CD8-positive, alpha-beta memory T cell (primary cell): ENCODE data around the gene PSMA4. TPM values are rescaled to one million over a fixed set of nuclear protein-coding genes. Genes with fewer than 3 reads are reported as not detected.
A peak's percentile ranks its signal among the peaks of the same experiment; 100 is the strongest.
"Not testable (repeated sequence)": the region's sequence is repeated elsewhere in the genome, so short reads cannot be mapped to it uniquely, and the experiment has no call there.

Source experiments
- CTCF ChIA-PET: fragments of 350-600 bp; sonication (Branson Sonifier 250); formaldehyde crosslinking; loops from one replicate; lab custom pipeline; 2021; ENCODE audit warnings: antibody characterized with exemption; lab: Charles Lee
- POLR2A ChIA-PET: fragments of 350-600 bp; sonication (Branson Sonifier 250); formaldehyde crosslinking; loops from one replicate; lab custom pipeline; 2021; ENCODE audit warnings: antibody characterized with exemption; lab: Charles Lee
- DNase-seq, 5 donors: peaks; one replicate each; pipeline versions ENCODE4 v3.0.0 to v3.0.0-alpha.2; 2020 to 2022; ENCODE audit warnings: mixed read lengths in 1 of 5
- H3K27ac ChIP-seq: one replicate; pipeline ENCODE4 v1.7.0; 2013; ENCODE audit warnings: low read depth, mild to moderate bottlenecking, low read length, moderate library complexity
- H3K27me3 ChIP-seq: 2 replicates; pipeline ENCODE4 v1.7.0; 2013; ENCODE audit warnings: low read length, mild to moderate bottlenecking; ENCODE audit not compliant: insufficient read depth, poor library complexity, severe bottlenecking
- H3K36me3 ChIP-seq: 2 replicates; pipeline ENCODE4 v1.7.0; 2013; ENCODE audit warnings: mild to moderate bottlenecking, low read length, moderate library complexity; ENCODE audit not compliant: insufficient read depth
- H3K4me1 ChIP-seq: 2 replicates; pipeline ENCODE4 v1.7.0; 2013; ENCODE audit warnings: mild to moderate bottlenecking, low read length, moderate library complexity; ENCODE audit not compliant: insufficient read depth
- H3K4me3 ChIP-seq: 2 replicates; pipeline ENCODE4 v1.7.0; 2013; ENCODE audit warnings: mild to moderate bottlenecking, low read length
- H3K9me3 ChIP-seq: 2 replicates; pipeline ENCODE4 v1.7.0; 2013; ENCODE audit warnings: mild to moderate bottlenecking, low read length
- H3K27ac Mint-ChIP-seq, 8 donors: one replicate each; pipeline ENCODE4 v1.8.0; 2020 to 2021; ENCODE audit warnings: mixed read lengths in 8 of 8, mild to moderate bottlenecking in 6 of 8, inconsistent platforms in 3 of 8, moderate library complexity in 3 of 8
- H3K27me3 Mint-ChIP-seq, 2 donors: one replicate each; pipeline ENCODE4 v1.8.0; 2020 to 2021; ENCODE audit warnings: mixed read lengths in 2 of 2, mild to moderate bottlenecking in 1 of 2, moderate library complexity in 1 of 2
- H3K36me3 Mint-ChIP-seq, 3 donors: one replicate each; pipeline ENCODE4 v1.8.0; 2020 to 2021; ENCODE audit warnings: mixed read lengths in 3 of 3, inconsistent platforms in 1 of 3, mild to moderate bottlenecking in 1 of 3
- H3K4me1 Mint-ChIP-seq, 3 donors: one replicate each; pipeline ENCODE4 v1.8.0; 2020 to 2021; ENCODE audit warnings: mixed read lengths in 3 of 3, inconsistent platforms in 1 of 3, mild to moderate bottlenecking in 1 of 3
- H3K4me3 Mint-ChIP-seq, 7 donors: one replicate each; pipeline ENCODE4 v1.8.0; 2020 to 2021; ENCODE audit warnings: mixed read lengths in 7 of 7, mild to moderate bottlenecking in 6 of 7, moderate library complexity in 4 of 7, inconsistent platforms in 2 of 7
- H3K9me3 Mint-ChIP-seq, 5 donors: one replicate each; pipeline ENCODE4 v1.8.0; 2020 to 2022; ENCODE audit warnings: mixed read lengths in 5 of 5, mild to moderate bottlenecking in 3 of 5, moderate library complexity in 2 of 5, inconsistent platforms in 1 of 5
- polyA plus RNA-seq: library from polyadenylated mRNA; unstranded; fragments of 300-500 nt; fragmentation: Illumina TruSeq; gene quantifications from one replicate; pipeline ENCODE4 v1.2.3, GENCODE V29; 2021
- total RNA-seq, 2 experiments: library from RNA; stranded (reverse); gene quantifications; one replicate each; pipeline ENCODE4 v1.2.3, GENCODE V29; 2021

Gene PSMA4
- total and polyA plus RNA-seq, 3 experiments from 2014 or later, result 228 to 239 (median 232) TPM

DNA sequence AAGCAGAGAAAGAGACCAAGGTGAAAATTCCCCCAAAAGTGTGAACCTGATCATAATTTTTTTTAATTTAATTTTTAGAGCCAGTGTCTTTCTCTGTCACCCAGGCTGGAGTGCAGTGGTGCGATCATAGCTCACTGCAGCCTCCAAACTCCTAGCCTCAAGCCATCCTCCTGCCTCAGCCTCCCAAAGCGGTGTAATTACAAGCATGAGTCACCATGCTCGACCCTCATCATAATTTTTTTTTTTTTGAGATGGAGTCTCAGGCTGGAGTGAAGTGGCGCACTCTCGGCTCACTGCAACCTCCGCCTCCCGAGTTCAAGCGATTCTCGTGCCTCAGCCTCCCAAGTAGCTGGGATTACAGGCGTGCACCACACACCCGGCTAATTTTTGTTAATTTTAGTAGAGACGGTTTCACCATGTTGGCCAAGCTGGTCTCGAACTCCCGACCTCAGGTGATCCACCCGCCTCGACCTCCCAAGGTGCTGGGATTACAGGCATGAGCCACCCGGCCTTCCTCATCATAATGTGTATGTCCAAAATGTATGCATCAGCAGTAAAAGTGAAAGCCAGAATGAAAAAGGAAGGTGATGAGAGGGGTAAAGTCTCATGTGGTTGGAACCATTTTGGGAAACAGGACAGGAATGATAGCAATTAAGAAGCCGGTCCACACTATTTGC is 642 bp upstream of the PSMA4 start:
- Mint-ChIP-seq H3K27ac (peak overlapping the region; percentile 94 to 100 (median 99)), H3K36me3 (peaks cover 0 to 42% (median 10%) of the 10 kb centered on the region in 3 donors), H3K4me3 (peak overlapping the region; percentile 89 to 99 (median 93)), H3K4me1 (peaks cover 30 to 38% (median 37%) of the 10 kb centered on the region in 3 donors)
- not testable (repeated sequence) for H3K36me3 ChIP-seq, H3K9me3 Mint-ChIP-seq, H3K27me3 ChIP-seq, DNase-seq, H3K9me3 ChIP-seq, H3K27me3 Mint-ChIP-seq
- ChIA-PET CTCF (interaction anchor here (0.9 to 1.2 kb wide), 2 partner anchors 31 to 409 kb away, joined by 3 to 5 read pairs; partner anchors contain the start of gene CIB2), POLR2A (interaction anchor here (0.7 to 2.1 kb wide), 6 partner anchors 9 to 107 kb away, joined by 3 to 17 read pairs (median 7); partner anchors contain the start of genes CHRNA5, HYKK and IREB2)
- peaks cover 20% of the 10 kb centered on the region for H3K4me1 ChIP-seq
- peak overlapping the region; percentile 98 for H3K27ac ChIP-seq
- peak overlapping the region; percentile 98 for H3K4me3 ChIP-seq

- peaks cover 0 to 55% (median 12%) of the 10 kb centered on the region in 3 donors for H3K36me3 Mint-ChIP-seq
- H3K9me3 ChIP-seq, result no peaks in the 10 kb centered on the region
- POLR2A ChIA-PET, result interaction anchor here (0.5 to 2.1 kb wide), 7 partner anchors 11 to 277 kb away, joined by 3 to 17 read pairs (median 7); partner anchors contain the start of genes CHRNA5, DNAJA4, HYKK and IREB2
- H3K27ac ChIP-seq, result peak overlapping the region; percentile 98
- H3K4me3 ChIP-seq, result peak overlapping the region; percentile 98
- CTCF ChIA-PET, result interaction anchor here (0.9 to 1.3 kb wide), 4 partner anchors 8 to 410 kb away, joined by 3 to 5 read pairs (median 4); partner anchors contain the start of gene CIB2
- peaks cover 20% of the 10 kb centered on the region for H3K4me1 ChIP-seq
- H3K4me1 Mint-ChIP-seq, result peaks cover 30 to 48% (median 39%) of the 10 kb centered on the region in 3 donors
- H3K27me3 Mint-ChIP-seq, result peaks cover 0 to 6% of the 10 kb centered on the region in 2 donors
- no peaks in the 10 kb centered on the region for H3K27me3 ChIP-seq
- H3K36me3 ChIP-seq, result peaks cover 18% of the 10 kb centered on the region
- peak in 2 of 5 donors; percentile 6 to 15 for DNase-seq
- H3K4me3 Mint-ChIP-seq, result peak overlapping the region; percentile 89 to 99 (median 93)
- H3K9me3 Mint-ChIP-seq, result no peaks in the 10 kb centered on the region
- peak overlapping the region; percentile 94 to 100 (median 99) for H3K27ac Mint-ChIP-seq
Measured at GRCh38 chr15:78540871-78541743, 863 bp downstream of the PSMA4 start.

- Mint-ChIP-seq H3K9me3 (no peaks in the 10 kb centered on the region), H3K27ac (peak overlapping the region; percentile 94 to 100 (median 99)), H3K27me3 (peaks cover 0 to 6% of the 10 kb centered on the region in 2 donors), H3K4me3 (peak overlapping the region; percentile 89 to 99 (median 93)), H3K36me3 (peaks cover 0 to 60% (median 12%) of the 10 kb centered on the region in 3 donors), H3K4me1 (peaks cover 30 to 48% (median 39%) of the 10 kb centered on the region in 3 donors)
- POLR2A ChIA-PET, result interaction anchor here (2.1 kb wide), 1 partner anchor 34 kb away, joined by 8 read pairs; the partner anchor contains the start of gene HYKK
- Histone ChIP-seq H3K4me1 (peaks cover 20% of the 10 kb centered on the region), H3K27ac (peak overlapping the region; percentile 98), H3K36me3 (peaks cover 21% of the 10 kb centered on the region), H3K9me3 (no peaks in the 10 kb centered on the region), H3K27me3 (no peaks in the 10 kb centered on the region), H3K4me3 (peak overlapping the region; percentile 98)
- CTCF ChIA-PET, result interaction anchor here (1.1 to 1.3 kb wide), 2 partner anchors 9 to 74 kb away, joined by 3 to 4 read pairs; no protein-coding TSS in a partner anchor
- DNase-seq, result no peak
Measured at GRCh38 chr15:78541744-78542034, 1.4 kb downstream of the PSMA4 start.

DNA sequence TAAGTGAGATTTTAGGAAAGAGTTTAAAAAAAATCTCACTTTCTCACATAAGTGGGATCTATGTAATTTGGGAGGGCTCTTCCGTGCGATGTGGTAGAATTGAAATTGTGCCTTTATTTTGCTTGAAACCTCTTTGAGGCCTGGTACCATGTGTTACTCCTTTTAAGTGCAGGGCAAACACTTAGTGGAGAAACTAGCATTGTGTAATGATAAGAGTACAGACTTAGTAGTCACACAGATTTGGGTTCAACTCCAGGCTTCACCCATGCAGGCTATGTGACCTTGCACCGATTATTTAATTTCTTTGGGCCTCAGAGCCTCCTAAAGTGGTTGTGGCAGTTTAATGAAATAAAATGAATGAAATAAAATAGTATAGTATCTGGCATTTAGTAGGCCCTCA is 2.4 kb downstream of the PSMA4 start:
- H3K9me3 ChIP-seq, result no peaks in the 10 kb centered on the region
- DNase-seq, result no peak
- no peaks in the 10 kb centered on the region for H3K9me3 Mint-ChIP-seq
- peaks cover 20% of the 10 kb centered on the region for H3K4me1 ChIP-seq
- peaks cover 0 to 68% (median 12%) of the 10 kb centered on the region in 3 donors for H3K36me3 Mint-ChIP-seq
- peaks cover 0 to 6% of the 10 kb centered on the region in 2 donors for H3K27me3 Mint-ChIP-seq
- H3K27ac Mint-ChIP-seq, result peak overlapping the region in 6 of 8 donors; percentile 72 to 100 (median 96)
- H3K27ac ChIP-seq, result no peak overlapping the region
- ChIA-PET CTCF (no interaction called here), POLR2A (no interaction called here)
- H3K4me3 Mint-ChIP-seq, result peak overlapping the region in 6 of 7 donors; percentile 44 to 97 (median 90)
- peaks cover 30 to 48% (median 39%) of the 10 kb centered on the region in 3 donors for H3K4me1 Mint-ChIP-seq
- H3K36me3 ChIP-seq, result peaks cover 29% of the 10 kb centered on the region
- no peaks in the 10 kb centered on the region for H3K27me3 ChIP-seq
- no peak overlapping the region for H3K4me3 ChIP-seq

GRCh38 chr15:78550194-78550593 is 9.9 kb downstream of the PSMA4 start:
- peaks cover 4 to 61% (median 23%) of the 10 kb centered on the region in 3 donors for H3K36me3 Mint-ChIP-seq

DNA sequence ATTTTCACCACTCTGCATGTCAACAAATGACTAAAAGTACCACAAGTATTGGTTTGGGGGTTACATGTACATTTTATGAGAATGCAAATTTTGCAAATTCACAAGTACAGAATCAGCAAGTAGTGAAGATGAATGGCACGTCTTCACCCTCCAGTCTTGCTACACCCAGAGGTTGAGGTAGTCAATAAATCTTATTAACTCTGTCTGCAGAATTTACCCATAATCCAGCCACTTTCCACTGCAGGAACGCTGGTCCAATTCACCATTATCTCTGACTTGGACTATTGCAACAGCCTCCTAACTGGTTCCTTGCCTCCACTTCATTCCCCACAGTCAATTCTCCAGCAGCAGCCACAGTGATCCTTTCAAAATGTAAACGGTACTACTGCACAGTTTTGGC is 10.6 kb downstream of the PSMA4 start:
- Mint-ChIP-seq H3K9me3 (no peaks in the 10 kb centered on the region), H3K4me3 (no peak overlapping the region), H3K4me1 (no peaks in the 10 kb centered on the region), H3K36me3 (peaks cover 4 to 55% (median 21%) of the 10 kb centered on the region in 3 donors), H3K27ac (no peak overlapping the region), H3K27me3 (peaks cover 0 to 1% of the 10 kb centered on the region in 2 donors)
- Histone ChIP-seq H3K36me3 (peaks cover 24% of the 10 kb centered on the region), H3K27me3 (no peaks in the 10 kb centered on the region), H3K4me3 (no peak overlapping the region), H3K27ac (no peak overlapping the region), H3K9me3 (no peaks in the 10 kb centered on the region), H3K4me1 (no peaks in the 10 kb centered on the region)
- no peak for DNase-seq
- POLR2A ChIA-PET, result no interaction called here
- CTCF ChIA-PET, result no interaction called here

More at GRCh38 chr15:78550194-78550593, 9.9 kb downstream of the PSMA4 start:
- peaks cover 0 to 1% of the 10 kb centered on the region in 2 donors for H3K27me3 Mint-ChIP-seq
- POLR2A ChIA-PET, result no interaction called here
- H3K27ac ChIP-seq, result no peak overlapping the region
- H3K36me3 ChIP-seq, result peaks cover 31% of the 10 kb centered on the region
- DNase-seq, result no peak
- no peaks in the 10 kb centered on the region for H3K9me3 ChIP-seq
- CTCF ChIA-PET, result no interaction called here
- peaks cover 0 to 6% (median 0%) of the 10 kb centered on the region in 3 donors for H3K4me1 Mint-ChIP-seq
- no peak overlapping the region for H3K4me3 Mint-ChIP-seq
- peak overlapping the region in 2 of 8 donors; percentile 17 to 23 for H3K27ac Mint-ChIP-seq
- no peak overlapping the region for H3K4me3 ChIP-seq
- H3K4me1 ChIP-seq, result no peaks in the 10 kb centered on the region
- H3K9me3 Mint-ChIP-seq, result no peaks in the 10 kb centered on the region
- no peaks in the 10 kb centered on the region for H3K27me3 ChIP-seq

DNA sequence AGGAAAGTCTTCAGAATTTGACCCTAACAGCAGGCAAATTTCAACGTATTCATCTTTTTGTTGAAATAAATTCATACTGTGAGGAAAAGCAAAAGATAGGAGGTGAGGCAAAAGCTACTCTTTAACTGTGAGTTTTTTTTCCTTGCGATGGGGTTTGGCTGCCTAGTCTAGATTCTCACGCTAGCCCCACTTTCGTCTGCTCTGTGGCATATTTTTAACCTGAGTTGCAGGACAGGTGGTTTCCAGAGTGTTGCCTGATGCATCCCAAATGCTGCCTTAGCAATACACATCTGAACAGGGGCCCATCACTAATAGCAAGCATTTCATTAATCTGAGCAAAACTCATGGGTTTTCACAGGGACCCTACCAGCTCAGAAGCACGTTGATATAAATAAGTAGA is 11.7 kb downstream of the PSMA4 start:
- no peak overlapping the region for H3K4me3 Mint-ChIP-seq
- H3K27ac Mint-ChIP-seq, result no peak overlapping the region
- H3K4me3 ChIP-seq, result no peak overlapping the region
- H3K27ac ChIP-seq, result no peak overlapping the region
- H3K4me1 Mint-ChIP-seq, result no peaks in the 10 kb centered on the region
- H3K36me3 ChIP-seq, result peaks cover 16% of the 10 kb centered on the region
- no peaks in the 10 kb centered on the region for H3K4me1 ChIP-seq
- peaks cover 4 to 47% (median 21%) of the 10 kb centered on the region in 3 donors for H3K36me3 Mint-ChIP-seq
- no peaks in the 10 kb centered on the region for H3K27me3 ChIP-seq
- CTCF ChIA-PET, result no interaction called here
- no peak for DNase-seq
- POLR2A ChIA-PET, result no interaction called here
- H3K27me3 Mint-ChIP-seq, result peaks cover 0 to 1% of the 10 kb centered on the region in 2 donors
- H3K9me3 Mint-ChIP-seq, result no peaks in the 10 kb centered on the region
- H3K9me3 ChIP-seq, result no peaks in the 10 kb centered on the region
